ENCODE data around the gene SYNE2. TPM values are rescaled to one million over a fixed set of nuclear protein-coding genes. Genes with fewer than 3 reads are reported as not detected.

SYNE2 gene
- total RNA-seq, 1 experiment from 2014 or later = 71.1 TPM

DNA sequence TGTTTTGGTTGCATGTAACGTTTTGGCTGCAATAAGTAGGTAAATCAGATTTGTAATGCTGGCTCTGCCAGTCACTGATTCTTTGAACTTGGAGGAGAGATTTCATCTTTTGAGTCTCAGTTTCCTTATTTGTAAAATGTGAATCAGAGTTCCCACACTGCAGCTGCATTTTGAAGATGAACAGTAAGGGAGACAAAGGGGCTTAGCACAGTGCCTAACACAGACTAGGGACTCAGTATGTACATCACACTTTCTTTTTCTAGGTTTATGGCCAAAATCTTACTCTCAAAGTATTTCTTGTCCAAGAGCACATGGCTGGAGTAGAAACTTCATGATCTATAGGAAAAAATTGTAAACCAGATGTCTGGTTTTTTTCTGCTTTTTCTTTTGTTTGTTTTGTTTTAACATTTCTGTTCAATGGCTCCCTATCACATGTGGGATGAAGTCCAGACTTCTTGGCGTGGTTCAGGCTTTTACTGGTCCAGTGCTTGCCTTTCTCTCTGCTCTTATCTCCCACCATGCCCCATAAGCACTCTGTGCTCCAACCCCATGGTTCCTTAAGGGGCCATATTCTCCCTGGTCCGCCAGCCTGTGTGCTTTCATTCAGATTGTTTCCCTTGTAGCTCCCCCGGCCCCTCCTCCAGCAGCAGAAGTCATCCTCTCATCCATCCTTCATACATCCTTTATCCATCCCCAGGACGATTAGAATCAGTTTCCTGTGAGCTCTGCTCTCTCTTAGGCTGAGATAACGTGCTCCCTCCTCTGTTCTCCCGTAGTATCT lies 58.0 kb downstream of the SYNE2 start:
- no peaks in the 10 kb centered on the region for H3K9me3 Mint-ChIP-seq
- no peak for TF ChIP-seq USF2 (CRISPR knock-in tag; IDR thresholded peaks at IDR 0.05)
- no peak for TF ChIP-seq ELF4 (CRISPR knock-in tag; IDR thresholded peaks at IDR 0.05; ENCODE audit: low read depth)
- TF ChIP-seq ZNF121 (CRISPR knock-in tag; IDR thresholded peaks at IDR 0.05) = no peak
- no peak for TF ChIP-seq CBFB (CRISPR knock-in tag; IDR thresholded peaks at IDR 0.05; ENCODE audit: low read depth)
- TF ChIP-seq MAX (CRISPR knock-in tag; IDR thresholded peaks at IDR 0.05) = no peak
- TF ChIP-seq, protein P1, sequence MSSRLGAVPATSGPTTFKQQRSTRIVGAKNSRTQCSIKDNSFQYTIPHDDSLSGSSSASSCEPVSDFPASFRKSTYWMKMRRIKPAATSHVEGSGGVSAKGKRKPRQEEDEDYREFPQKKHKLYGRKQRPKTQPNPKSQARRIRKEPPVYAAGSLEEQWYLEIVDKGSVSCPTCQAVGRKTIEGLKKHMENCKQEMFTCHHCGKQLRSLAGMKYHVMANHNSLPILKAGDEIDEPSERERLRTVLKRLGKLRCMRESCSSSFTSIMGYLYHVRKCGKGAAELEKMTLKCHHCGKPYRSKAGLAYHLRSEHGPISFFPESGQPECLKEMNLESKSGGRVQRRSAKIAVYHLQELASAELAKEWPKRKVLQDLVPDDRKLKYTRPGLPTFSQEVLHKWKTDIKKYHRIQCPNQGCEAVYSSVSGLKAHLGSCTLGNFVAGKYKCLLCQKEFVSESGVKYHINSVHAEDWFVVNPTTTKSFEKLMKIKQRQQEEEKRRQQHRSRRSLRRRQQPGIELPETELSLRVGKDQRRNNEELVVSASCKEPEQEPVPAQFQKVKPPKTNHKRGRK (CRISPR knock-in tag; IDR thresholded peaks at IDR 0.05; ENCODE audit: borderline replicate concordance) = no peak
- TF ChIP-seq ERG (CRISPR knock-in tag; IDR thresholded peaks at IDR 0.05) = no peak
- TF ChIP-seq JAZF1 (CRISPR knock-in tag; IDR thresholded peaks at IDR 0.05) = no peak
- TF ChIP-seq ZNF671 (CRISPR knock-in tag; IDR thresholded peaks at IDR 0.05) = no peak
- TF ChIP-seq ZNF396 (CRISPR knock-in tag; IDR thresholded peaks at IDR 0.05; ENCODE audit: borderline replicate concordance) = no peak
- TF ChIP-seq ZNF317 (CRISPR knock-in tag; IDR thresholded peaks at IDR 0.05; ENCODE audit: borderline replicate concordance, low read depth) = no peak
- TF ChIP-seq ATF3 (CRISPR knock-in tag; conservative IDR thresholded peaks at IDR 0.05) = no peak
- no peak for TF ChIP-seq ZNF281 (CRISPR knock-in tag; IDR thresholded peaks at IDR 0.05)
- TF ChIP-seq TEAD1 (CRISPR knock-in tag; IDR thresholded peaks at IDR 0.05) = no peak
- TF ChIP-seq E2F5 (CRISPR knock-in tag; IDR thresholded peaks at IDR 0.05) = no peak
- TF ChIP-seq ZBTB21 (CRISPR knock-in tag; IDR thresholded peaks at IDR 0.05; ENCODE audit: borderline replicate concordance) = no peak
- TF ChIP-seq CREB1 (CRISPR knock-in tag; IDR thresholded peaks at IDR 0.05) = no peak
- TF ChIP-seq ZNF532 (CRISPR knock-in tag; IDR thresholded peaks at IDR 0.05; ENCODE audit: borderline replicate concordance) = no peak
- H3K4me3 Mint-ChIP-seq = no peak overlapping the region
- H3K27ac Mint-ChIP-seq = peak overlapping the region; percentile 2; the same call in 1 of the 2 replicates
- H3K36me3 Mint-ChIP-seq = no peaks in the 10 kb centered on the region
- ATAC-seq (no peak), DNase-seq (ENCODE audit: low spot score) (no peak)
- peaks cover 35% of the 10 kb centered on the region for H3K4me1 Mint-ChIP-seq
- H3K27me3 Mint-ChIP-seq (ENCODE audit: low read depth) = no peaks in the 10 kb centered on the region
- CTCF ChIA-PET = interaction anchor here (0.6 kb wide), 1 partner anchor 602 kb away, joined by 3 read pairs; no protein-coding TSS in a partner anchor
- POLR2A ChIA-PET = interaction anchor here (0.6 kb wide), 1 partner anchor 11 kb away, joined by 3 read pairs; no protein-coding TSS in a partner anchor
